BLaER1 treated with 17β-estradiol and CSF1 and Interleukin-3, amounts not matched to agents 10 nM and 100 nM (cell line): ENCODE data around the gene IL4R.

Experiments used
- H3K27ac ChIP-seq, 11 experiments: shearing (Covaris generic); formaldehyde crosslinking; 2 replicates each; pipeline ENCODE4 v1.8.1; 2022
- H3K27me3 ChIP-seq, 11 experiments: shearing (Covaris generic); formaldehyde crosslinking; 2 replicates each; pipeline ENCODE4 v1.8.1; 2022
- H3K36me3 ChIP-seq, 11 experiments: shearing (Covaris generic); formaldehyde crosslinking; 2 replicates each; pipeline ENCODE4 v1.8.1; 2022
- H3K4me1 ChIP-seq, 10 experiments: shearing (Covaris generic); formaldehyde crosslinking; 2 replicates each; pipeline ENCODE4 v1.8.1; 2022
- H3K4me2 ChIP-seq, 11 experiments: shearing (Covaris generic); formaldehyde crosslinking; 2 replicates each; pipeline ENCODE4 v1.8.1; 2022
- H3K4me3 ChIP-seq, 10 experiments: shearing (Covaris generic); formaldehyde crosslinking; 2 replicates each; pipeline ENCODE4 v1.8.1; 2022
- H3K9ac ChIP-seq, 11 experiments: shearing (Covaris generic); formaldehyde crosslinking; 2 replicates each; pipeline ENCODE4 v1.8.1; 2022
- H3K9me3 ChIP-seq, 11 experiments: shearing (Covaris generic); formaldehyde crosslinking; replicated peaks in 1 of 11; 2 replicates each; pipeline ENCODE4 v1.8.1; 2022
- H4K20me1 ChIP-seq, 11 experiments: shearing (Covaris generic); formaldehyde crosslinking; 2 replicates each; pipeline ENCODE4 v1.8.1; 2022
- Cebpa-rat ChIP-seq, 11 experiments: shearing (Covaris generic); IDR thresholded peaks; 2 replicates each; pipeline ENCODE4 v1.8.1; 2022

The IL4R gene

DNA sequence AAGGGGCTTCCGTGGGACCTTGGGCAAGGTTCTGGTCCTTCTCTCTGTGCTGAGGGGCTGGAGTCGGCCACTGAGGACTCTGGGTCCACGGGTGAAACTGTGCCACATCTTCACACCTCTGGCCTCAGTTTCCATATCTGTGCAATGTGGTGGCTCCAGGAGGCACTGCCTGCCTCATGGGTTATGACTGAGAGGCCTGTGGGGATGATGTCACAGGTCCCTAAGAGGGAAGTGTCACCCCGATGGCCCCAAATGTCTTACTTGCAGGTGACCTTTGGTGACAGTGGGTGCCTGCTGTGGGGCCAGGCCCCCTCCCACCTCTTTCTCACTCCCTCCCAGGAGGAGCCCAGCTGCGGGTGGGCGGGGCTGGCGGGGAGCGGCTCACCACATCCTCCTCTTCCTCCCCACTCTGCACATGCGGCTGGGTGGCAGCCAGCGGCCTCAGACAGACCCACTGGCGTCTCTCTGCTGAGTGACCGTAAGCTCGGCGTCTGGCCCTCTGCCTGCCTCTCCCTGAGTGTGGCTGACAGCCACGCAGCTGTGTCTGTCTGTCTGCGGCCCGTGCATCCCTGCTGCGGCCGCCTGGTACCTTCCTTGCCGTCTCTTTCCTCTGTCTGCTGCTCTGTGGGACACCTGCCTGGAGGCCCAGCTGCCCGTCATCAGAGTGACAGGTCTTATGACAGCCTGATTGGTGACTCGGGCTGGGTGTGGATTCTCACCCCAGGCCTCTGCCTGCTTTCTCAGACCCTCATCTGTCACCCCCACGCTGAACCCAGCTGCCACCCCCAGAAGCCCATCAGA is 88.2 kb downstream of the IL4R start, which contains the start of gene IL21R:
Gene IL21R, plus strand, starts transcription at position 407 of the 801 bp plus-strand sequence. CDS start 27,898 bp downstream, outside the sequence.
- peaks cover 0 to 34% (median 0%) of the 10 kb centered on the region in 11 experiments; a peak in 5 of 22 replicates for H4K20me1 ChIP-seq
- peak within 1 kb of the TSS; percentile 50 to 84 (median 75) for H3K9ac ChIP-seq
- peaks cover 0 to 5% (median 3%) of the 10 kb centered on the region in 11 experiments; a peak in 10 of 22 replicates for H3K9me3 ChIP-seq
- TF ChIP-seq Cebpa-rat (IDR thresholded peaks at IDR 0.05) = no peak
- peak within 1 kb of the TSS; percentile 83 to 97 (median 94) for H3K4me2 ChIP-seq
- H3K36me3 ChIP-seq = peaks cover 0 to 6% (median 0%) of the 10 kb centered on the region in 11 experiments; a peak in 1 of 22 replicates
- H3K4me1 ChIP-seq = peaks cover 96 to 100% (median 99%) of the 10 kb centered on the region in 10 experiments
- peaks cover 0 to 17% (median 0%) of the 10 kb centered on the region in 11 experiments; a peak in 6 of 22 replicates for H3K27me3 ChIP-seq
- H3K4me3 ChIP-seq = peak within 1 kb of the TSS; percentile 35 to 75 (median 58); a peak in 19 of 20 replicates
- H3K27ac ChIP-seq = peak within 1 kb of the TSS; percentile 49 to 85 (median 79)

DNA sequence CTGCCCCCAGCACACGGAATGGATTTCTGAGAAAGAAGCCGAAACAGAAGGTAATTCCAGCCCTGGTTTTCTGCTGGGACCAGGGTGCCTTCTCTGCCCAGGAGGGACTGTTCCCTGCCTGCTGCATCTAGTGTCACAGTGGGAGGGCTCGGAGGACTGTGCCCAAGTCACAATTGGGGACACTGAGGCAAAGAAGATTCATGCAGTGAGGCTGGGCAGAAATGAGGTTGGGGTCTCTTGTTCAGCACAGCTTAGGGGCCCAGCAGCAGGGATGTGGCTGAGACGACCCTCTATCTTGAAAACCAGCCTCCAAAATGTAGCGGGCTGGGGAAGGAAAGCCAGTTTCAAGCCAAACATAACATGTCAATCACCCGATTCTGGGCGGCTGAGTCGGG is 88.8 kb downstream of the IL4R start:
- Histone ChIP-seq H3K27me3 (peaks cover 0 to 17% (median 0%) of the 10 kb centered on the region in 11 experiments; a peak in 6 of 22 replicates), H3K9me3 (no peaks in the 10 kb centered on the region), H3K36me3 (peaks cover 0 to 7% (median 0%) of the 10 kb centered on the region in 11 experiments; a peak in 1 of 22 replicates), H3K27ac (peak overlapping the region; percentile 49 to 85 (median 79)), H3K4me1 (peaks cover 93 to 100% (median 99%) of the 10 kb centered on the region in 10 experiments), H3K4me2 (peak overlapping the region; percentile 83 to 97 (median 94)), H4K20me1 (peaks cover 0 to 40% (median 0%) of the 10 kb centered on the region in 11 experiments; a peak in 5 of 22 replicates), H3K4me3 (peak overlapping the region; percentile 35 to 75 (median 58); a peak in 19 of 20 replicates), H3K9ac (peak overlapping the region; percentile 50 to 84 (median 75))
- TF ChIP-seq Cebpa-rat (IDR thresholded peaks at IDR 0.05) = no peak

DNA sequence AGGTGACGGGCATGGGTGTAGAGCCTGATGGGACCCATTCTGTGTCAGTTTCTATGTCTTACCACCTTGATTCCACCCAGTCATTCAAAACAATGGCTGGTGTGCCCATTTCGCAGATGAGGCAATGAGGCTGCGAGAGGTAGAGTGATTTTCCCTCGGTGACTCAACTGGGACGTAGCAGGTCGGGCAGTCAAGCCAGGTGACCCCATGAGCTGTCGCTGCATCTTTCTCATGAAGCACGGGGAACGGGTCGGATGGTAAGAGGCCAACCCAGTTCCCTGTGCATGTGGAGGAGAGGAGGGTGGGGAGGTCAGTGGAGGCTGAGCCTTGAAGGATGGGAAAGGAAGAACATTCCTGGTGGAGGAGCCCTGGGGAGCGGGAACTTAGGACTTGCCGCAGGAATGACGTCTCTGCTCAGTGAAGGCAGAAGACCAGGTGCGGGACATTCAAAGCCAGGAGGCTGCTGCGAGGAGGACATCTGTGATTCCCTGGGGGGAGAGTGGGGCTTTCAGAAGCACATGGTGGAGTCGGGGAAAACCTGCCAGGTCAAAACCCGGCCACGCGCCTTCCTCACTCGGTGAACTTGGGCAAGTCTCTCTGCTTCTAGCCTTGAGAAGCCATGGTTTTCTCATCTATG is 89.3 kb downstream of the IL4R start:
- TF ChIP-seq Cebpa-rat (IDR thresholded peaks at IDR 0.05) = no peak

DNA sequence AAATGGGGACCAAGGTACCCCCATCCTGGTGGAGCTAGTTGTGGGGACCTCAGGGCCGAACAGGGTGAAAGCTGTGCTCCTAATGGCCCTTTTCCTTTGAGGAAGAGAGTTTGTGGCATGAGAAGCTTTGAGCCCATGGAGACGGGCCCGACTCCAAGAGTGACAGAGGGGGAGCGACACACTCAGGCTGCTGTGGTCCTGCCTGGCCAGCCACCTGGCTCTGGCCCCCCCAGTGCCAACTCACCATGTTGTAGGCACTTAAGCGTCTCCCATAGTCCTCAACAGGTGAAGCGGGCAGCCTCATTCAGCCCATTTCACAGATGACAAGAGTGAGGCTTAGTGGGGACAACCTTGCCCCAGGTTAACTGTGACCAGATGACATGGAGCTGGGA is 89.8 kb downstream of the IL4R start:
- Histone ChIP-seq H3K4me2 (peak overlapping the region; percentile 83 to 97 (median 94)), H3K9me3 (no peaks in the 10 kb centered on the region), H3K4me1 (peaks cover 93 to 100% (median 100%) of the 10 kb centered on the region in 10 experiments), H3K27me3 (peaks cover 0 to 17% (median 0%) of the 10 kb centered on the region in 11 experiments; a peak in 6 of 22 replicates), H3K27ac (peak overlapping the region in 10 of 11 experiments; percentile 59 to 85 (median 79); a peak in 16 of 22 replicates), H3K36me3 (peaks cover 0 to 7% (median 0%) of the 10 kb centered on the region in 11 experiments; a peak in 2 of 22 replicates), H3K4me3 (peak overlapping the region in 8 of 10 experiments; percentile 43 to 75 (median 62); a peak in 15 of 20 replicates), H3K9ac (peak overlapping the region in 10 of 11 experiments; percentile 36 to 84 (median 74); a peak in 19 of 22 replicates), H4K20me1 (peaks cover 0 to 49% (median 0%) of the 10 kb centered on the region in 11 experiments; a peak in 5 of 22 replicates)
- TF ChIP-seq Cebpa-rat (IDR thresholded peaks at IDR 0.05) = no peak

More for the DNA sequence above, 89.3 kb downstream of the IL4R start:
- Histone ChIP-seq H3K4me2 (peak overlapping the region; percentile 83 to 97 (median 94)), H3K27ac (peak overlapping the region; percentile 49 to 85 (median 79)), H3K9ac (peak overlapping the region; percentile 50 to 84 (median 75); a peak in 21 of 22 replicates), H3K4me1 (peaks cover 93 to 100% (median 100%) of the 10 kb centered on the region in 10 experiments), H3K27me3 (peaks cover 0 to 17% (median 0%) of the 10 kb centered on the region in 11 experiments; a peak in 6 of 22 replicates), H3K9me3 (no peaks in the 10 kb centered on the region), H3K36me3 (peaks cover 0 to 7% (median 0%) of the 10 kb centered on the region in 11 experiments; a peak in 1 of 22 replicates), H3K4me3 (peak overlapping the region; percentile 35 to 75 (median 58); a peak in 19 of 20 replicates), H4K20me1 (peaks cover 0 to 44% (median 0%) of the 10 kb centered on the region in 11 experiments; a peak in 5 of 22 replicates)

DNA sequence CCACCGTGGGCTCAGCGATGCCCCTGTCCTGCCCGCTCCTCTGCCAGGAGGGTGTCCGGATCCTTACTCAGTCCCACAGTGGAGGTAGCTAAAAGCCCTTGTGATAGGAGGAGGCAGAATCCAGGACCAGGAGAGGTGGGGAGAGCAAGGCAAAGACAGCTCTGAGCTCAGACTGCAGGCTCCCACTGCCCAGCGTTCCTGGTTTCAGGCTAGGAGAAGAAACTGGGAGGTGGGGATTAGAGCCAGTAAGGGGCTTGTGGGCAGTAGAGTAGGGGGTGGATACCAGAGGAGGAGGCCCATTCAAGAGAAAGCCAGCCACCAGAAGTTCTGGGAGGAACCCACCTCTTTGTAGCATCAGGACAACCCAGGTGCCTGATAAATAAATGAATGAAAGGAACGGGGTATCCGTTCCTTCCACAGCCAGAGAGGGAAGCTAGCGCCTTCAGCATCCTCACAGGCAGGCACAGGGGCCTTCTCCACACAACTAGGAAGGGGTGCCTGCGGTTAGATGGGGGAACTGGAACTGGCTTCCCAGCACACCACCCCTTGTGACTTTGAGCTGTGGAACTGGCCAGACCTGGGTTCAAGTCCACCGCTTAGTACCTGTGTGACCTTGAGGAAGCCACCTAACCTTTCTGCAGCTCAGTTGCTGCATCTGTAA is 90.5 kb downstream of the IL4R start:
- Histone ChIP-seq H3K27me3 (peaks cover 0 to 17% (median 0%) of the 10 kb centered on the region in 11 experiments; a peak in 6 of 22 replicates), H3K4me3 (peak overlapping the region in 6 of 10 experiments; percentile 57 to 75 (median 68); a peak in 11 of 20 replicates), H3K36me3 (peaks cover 0 to 7% (median 0%) of the 10 kb centered on the region in 11 experiments; a peak in 2 of 22 replicates), H3K4me1 (peaks cover 86 to 97% (median 95%) of the 10 kb centered on the region in 10 experiments), H3K27ac (peak overlapping the region in 5 of 11 experiments; percentile 74 to 85 (median 81); a peak in 7 of 22 replicates), H3K9ac (peak overlapping the region in 8 of 11 experiments; percentile 16 to 84 (median 76); a peak in 11 of 22 replicates), H4K20me1 (peaks cover 0 to 52% (median 0%) of the 10 kb centered on the region in 11 experiments; a peak in 5 of 22 replicates), H3K9me3 (no peaks in the 10 kb centered on the region), H3K4me2 (peak overlapping the region; percentile 83 to 97 (median 94))
- TF ChIP-seq Cebpa-rat (IDR thresholded peaks at IDR 0.05) = no peak

DNA sequence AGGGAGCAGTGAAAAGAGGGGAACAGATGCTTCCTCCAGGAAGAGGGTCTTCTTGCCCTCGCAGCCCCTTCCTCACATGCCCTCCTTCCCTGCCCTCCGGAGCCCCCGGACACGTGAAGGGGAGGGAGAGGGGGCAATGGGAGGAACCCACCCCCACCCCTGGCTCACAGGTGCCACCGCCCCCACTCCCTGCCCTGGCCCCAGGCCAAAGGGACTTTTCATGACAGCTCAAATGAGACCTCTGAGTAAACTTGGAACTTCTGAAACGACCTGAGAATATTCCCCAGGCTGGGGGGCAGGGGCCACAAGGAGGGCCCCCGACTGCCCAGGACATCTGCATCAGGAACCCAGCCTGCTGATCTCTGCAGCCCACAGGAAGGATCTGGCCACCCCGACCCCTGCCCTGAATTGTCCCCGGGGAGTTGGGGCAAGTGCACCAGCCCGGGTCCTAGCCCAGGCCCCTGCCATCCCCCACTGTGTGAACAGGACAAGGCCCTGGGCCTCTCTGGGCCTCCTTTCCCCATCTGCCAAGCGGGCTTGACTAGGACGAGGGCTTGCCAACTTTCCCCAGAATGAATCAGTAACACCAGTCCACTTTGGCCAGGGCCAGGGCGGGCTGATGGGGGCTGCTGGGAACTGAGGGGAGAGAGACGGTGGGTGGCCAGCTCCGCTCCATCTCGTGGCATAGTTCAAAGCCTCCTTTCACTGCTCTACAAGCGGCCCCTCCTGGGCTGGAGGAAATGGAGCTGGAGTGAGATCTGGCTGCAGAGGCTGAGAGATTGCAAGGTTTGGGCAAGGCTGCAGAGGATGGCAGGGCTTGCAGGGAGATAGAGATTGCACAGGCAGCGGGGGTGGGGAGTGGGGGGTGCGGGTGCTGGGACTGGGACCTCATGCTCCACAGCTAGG is 92.0 kb downstream of the IL4R start:
- Histone ChIP-seq H3K27ac (peak overlapping the region in 7 of 11 experiments; percentile 16 to 38 (median 25); a peak in 7 of 22 replicates), H3K27me3 (peaks cover 0 to 17% (median 0%) of the 10 kb centered on the region in 11 experiments; a peak in 6 of 22 replicates), H3K4me3 (peak overlapping the region in 5 of 10 experiments; percentile 20 to 75 (median 59); a peak in 8 of 20 replicates), H3K9ac (peak overlapping the region in 9 of 11 experiments; percentile 3 to 84 (median 43); a peak in 14 of 22 replicates), H3K4me2 (peak overlapping the region; percentile 83 to 97 (median 94)), H3K36me3 (peaks cover 0 to 22% (median 0%) of the 10 kb centered on the region in 11 experiments; a peak in 3 of 22 replicates), H4K20me1 (peaks cover 0 to 52% (median 0%) of the 10 kb centered on the region in 11 experiments; a peak in 6 of 22 replicates), H3K9me3 (peaks cover 0 to 7% (median 0%) of the 10 kb centered on the region in 11 experiments; a peak in 1 of 22 replicates), H3K4me1 (peaks cover 71 to 97% (median 80%) of the 10 kb centered on the region in 10 experiments)
- no peak for TF ChIP-seq Cebpa-rat (IDR thresholded peaks at IDR 0.05)
